SK-N-DZ (cell line): ENCODE results near the gene CHAD. TPM values are rescaled to one million over a fixed set of nuclear protein-coding genes. Genes with fewer than 3 reads are reported as not detected.

ENCODE experiments used
- DNase-seq: peaks from one replicate; pipeline ENCODE4 v3.0.0-alpha.2; 2015; ENCODE audit warnings: low spot score
- polyA plus RNA-seq, 2 experiments: library from polyadenylated mRNA; depleted of rRNA; stranded (reverse); fragments of >200 nt; gene quantifications; 2 replicates each; pipeline ENCODE4 v1.2.3, GENCODE V29; 2014

CHAD gene, protein sequence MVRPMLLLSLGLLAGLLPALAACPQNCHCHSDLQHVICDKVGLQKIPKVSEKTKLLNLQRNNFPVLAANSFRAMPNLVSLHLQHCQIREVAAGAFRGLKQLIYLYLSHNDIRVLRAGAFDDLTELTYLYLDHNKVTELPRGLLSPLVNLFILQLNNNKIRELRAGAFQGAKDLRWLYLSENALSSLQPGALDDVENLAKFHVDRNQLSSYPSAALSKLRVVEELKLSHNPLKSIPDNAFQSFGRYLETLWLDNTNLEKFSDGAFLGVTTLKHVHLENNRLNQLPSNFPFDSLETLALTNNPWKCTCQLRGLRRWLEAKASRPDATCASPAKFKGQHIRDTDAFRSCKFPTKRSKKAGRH
- polyA plus RNA-seq (2014; cell fraction: cytosol; rRNA removed): not detected in 2 replicates
- not detected in 2 replicates for polyA plus RNA-seq (2014; cell fraction: nucleus; rRNA removed)

DNA sequence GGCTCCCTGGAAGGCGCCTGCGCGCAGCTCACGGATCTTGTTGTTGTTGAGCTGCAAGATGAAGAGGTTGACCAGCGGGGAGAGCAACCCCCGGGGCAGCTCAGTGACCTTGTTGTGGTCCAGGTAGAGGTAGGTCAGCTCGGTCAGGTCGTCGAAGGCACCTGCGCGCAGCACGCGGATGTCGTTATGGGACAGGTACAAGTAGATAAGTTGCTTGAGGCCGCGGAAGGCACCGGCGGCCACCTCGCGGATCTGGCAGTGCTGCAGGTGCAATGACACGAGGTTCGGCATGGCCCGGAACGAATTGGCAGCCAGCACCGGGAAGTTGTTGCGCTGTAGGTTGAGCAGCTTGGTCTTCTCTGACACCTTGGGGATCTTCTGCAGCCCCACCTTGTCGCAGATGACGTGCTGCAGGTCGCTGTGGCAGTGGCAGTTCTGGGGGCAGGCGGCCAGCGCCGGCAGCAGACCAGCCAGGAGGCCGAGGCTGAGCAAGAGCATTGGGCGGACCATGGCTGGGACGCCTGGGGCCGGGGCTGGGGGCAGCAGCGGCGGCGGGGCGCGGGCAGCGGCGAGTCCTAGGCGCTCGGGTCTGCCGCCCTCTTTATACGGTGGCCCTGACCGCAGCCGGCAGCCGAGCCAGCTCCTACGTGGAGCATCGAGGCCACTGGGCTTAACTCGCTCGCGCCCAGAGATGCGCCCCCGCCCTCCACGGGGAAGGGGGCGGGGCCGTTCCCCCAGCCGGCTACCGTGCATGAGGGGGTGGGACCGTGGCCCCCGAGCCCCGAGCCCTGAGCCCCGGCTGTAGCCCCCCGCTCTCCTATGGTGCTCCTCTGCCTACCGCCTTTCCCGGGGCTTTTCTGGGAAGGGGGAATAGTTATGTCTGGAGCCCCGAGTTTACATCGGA lies at the start of gene CHAD:
Gene CHAD (minus strand): TSS at position 577 of the 904 bp plus-strand sequence. CDS start 67 bp downstream, at position 510.
- DNase-seq: no peak

DNA sequence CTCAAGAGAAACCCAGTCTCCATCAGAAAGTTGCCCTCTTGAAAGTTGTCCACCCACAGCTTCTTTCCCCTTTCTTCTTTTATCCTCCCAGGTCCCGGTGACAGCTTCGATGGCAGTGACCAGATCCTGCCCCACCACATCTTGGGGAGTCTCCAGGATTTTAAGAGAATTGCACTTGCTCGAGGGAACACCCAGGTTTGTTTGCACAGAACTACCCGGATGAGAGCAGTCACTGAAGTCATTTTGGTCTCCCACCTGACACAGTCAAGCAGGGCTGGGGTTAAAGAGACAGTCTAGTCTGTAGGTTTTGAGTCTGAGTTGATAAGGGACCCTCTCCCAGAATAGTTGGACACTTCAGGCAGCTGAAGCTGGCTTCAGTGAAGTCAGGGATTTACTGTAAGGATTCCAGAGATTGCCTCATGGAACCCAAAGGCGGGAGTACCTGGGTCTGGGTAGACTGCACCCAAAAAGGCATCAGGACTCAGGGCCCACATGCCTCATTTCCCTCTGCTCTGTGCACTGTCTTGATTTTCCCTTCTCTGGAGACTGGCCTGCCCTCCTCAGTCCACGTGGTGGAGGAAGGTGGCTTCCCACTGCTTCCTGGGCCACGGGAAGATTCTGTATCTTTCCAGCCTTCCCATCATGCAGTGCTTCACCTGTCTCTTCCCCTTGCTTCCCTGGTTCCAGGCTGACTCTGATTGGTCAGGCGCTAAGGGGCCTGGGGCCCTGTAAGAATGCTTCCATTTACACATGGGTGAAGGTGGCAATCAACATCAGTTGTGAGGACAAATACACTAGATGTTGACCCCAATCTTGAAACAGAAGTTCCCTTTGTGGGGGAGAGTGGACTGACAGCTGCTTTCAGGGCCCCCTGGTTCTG lies 49.1 kb upstream of the CHAD start:
- no peak for DNase-seq

DNA sequence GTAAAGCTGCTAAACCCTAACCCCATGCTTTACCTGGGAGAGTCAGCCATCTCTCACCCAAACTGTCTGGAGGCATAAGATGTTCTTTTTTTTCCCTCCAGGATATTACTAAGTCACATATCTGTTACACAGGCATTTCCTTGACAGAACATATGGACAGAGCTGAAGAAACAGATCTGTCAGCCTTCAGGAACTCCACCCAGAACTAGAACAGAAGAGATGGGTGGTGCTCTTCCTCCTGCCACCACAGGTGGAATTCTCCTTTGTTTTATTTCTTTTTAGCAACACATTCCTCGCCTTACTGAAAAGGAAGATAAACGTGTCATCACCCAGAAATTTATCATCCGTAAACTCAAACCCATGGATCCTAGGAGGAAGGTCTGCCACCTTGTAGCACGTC lies 48.3 kb upstream of the CHAD start:
- DNase-seq: no peak

DNA sequence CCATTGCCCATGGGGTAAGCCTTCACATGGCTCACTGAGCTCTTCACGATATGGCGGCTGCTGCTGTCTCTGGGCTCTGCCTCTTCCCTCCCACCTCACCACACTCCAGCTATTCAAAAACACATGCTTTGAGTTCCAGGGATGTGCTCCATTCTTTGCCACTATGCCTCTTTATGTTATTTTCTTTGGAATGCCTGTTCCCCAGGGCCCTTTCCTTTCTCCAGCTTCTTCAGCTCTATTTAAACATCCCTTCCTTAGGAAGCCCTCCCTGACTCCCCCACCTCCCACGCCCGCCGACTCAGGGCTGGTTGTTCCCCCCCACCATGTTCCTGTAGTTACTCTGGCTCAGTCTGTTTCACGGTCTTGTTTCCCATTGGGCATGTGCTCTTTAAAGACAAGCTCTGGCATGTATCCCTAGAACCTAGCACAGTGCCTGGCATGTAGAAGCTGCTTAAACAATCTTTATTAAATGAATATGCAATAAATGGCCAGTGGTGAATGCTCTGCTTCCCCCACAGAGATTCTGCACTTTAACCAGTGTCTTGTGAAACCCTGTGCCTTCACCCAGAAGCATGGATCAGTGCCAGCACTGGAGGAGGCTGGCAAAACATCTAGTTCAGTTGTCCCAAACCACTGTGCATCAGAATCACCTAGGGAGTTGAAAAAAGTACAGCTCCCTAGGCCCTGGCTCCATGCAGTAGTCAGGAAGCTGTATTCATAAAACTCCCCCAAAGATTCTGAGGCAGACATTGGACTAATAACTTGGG lies 46.4 kb upstream of the CHAD start:
- no peak for DNase-seq

DNA sequence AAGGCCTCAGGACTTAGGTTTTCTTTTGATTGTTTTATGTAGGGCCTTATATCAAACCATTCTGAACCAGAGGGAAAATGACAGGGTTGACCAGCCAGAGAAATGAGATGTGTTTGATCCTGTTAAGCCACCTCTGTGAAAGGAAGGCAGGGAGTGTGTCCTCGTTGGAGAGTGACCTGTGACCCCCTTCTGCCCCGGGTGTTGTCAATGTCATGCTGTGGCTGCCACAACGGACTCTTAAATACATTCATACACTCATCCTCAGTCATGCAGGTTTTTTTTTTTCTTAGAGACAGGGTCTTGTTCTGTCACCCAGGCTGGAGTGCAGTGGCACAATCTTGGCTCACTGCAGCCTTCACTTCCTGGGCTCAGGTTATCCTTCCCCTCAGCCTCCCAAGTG lies 45.7 kb upstream of the CHAD start:
- no peak for DNase-seq

DNA sequence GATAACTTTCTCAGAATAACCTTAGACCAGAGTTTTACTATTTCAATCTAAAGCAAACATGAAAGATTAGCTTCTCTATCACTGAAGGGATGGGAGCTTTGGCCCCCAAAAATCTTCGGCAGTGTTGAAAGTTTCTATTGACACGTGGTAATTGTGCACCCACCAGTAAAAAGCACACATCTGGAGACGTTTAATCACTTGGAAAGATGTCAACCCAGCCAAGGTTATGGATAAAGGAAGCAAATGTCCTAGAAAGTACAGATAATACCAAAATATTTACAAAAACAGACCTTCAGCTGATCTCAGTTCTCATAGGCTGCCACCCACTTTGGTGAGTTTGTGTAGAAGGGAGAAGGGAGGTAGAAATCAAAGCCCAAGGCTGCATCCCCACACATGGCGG lies 44.8 kb upstream of the CHAD start:
- no peak for DNase-seq

DNA sequence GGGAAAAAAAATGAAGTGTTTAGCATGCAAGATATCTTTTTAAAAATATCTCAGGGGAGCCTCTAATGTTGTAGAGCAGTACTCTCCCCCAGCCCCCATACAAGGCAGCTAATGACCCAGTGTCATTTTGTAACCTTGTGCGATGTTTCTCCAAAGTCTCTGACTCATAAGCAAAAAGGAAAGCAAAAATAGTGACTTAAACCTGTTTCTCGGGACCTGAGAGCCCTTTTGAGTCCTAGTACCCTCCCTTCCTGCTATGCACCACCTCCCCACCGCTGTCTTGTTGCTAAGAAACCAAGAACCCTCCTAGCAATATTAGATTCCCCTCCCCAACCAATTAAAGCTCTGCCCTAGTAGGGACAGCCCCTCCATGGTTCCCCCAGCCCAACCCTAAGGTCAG lies 42.4 kb upstream of the CHAD start:
- DNase-seq: no peak

DNA sequence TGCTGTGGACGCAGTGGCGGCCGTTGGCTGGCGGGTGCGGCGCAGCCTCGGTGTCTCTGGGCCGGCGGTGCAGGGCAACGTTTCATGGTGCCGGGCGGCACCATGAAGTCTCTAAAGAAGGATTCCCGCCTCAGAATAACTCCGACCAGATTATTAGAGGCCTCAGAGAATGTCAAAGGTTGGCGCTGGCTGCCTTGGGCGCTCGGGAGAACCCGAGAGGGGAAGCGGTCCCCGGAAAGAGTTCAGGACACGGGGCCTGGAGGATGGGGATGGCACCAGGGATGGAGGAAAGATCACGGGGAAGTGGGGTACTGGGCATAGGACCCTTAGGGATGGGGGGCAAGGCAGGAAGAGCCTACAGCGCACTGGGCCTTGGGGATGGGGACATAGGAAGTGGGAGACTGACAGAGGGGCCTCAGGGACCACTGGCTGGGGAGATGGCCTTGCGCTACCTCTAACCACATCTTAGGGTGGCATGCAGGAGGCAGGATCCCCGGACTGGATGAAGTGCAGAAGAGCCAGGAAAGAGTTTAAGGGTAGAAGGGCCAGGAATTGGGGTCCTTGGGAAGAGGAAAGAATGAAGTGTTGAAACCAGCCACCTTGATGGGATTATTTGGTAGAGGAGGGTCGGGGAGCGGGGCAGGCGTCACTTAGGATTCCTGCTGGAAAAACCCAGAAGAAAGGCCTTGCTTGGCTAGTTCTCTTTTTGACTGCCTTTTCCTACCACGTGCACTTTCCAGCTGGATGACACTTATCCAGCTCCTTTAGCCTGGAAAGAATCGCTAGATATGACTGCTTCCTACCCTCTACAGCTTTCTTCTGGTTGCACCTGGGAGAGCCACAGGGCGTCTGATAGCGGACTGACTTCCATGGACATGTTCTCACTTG lies 40.1 kb upstream of the CHAD start:
- DNase-seq: no peak

DNA sequence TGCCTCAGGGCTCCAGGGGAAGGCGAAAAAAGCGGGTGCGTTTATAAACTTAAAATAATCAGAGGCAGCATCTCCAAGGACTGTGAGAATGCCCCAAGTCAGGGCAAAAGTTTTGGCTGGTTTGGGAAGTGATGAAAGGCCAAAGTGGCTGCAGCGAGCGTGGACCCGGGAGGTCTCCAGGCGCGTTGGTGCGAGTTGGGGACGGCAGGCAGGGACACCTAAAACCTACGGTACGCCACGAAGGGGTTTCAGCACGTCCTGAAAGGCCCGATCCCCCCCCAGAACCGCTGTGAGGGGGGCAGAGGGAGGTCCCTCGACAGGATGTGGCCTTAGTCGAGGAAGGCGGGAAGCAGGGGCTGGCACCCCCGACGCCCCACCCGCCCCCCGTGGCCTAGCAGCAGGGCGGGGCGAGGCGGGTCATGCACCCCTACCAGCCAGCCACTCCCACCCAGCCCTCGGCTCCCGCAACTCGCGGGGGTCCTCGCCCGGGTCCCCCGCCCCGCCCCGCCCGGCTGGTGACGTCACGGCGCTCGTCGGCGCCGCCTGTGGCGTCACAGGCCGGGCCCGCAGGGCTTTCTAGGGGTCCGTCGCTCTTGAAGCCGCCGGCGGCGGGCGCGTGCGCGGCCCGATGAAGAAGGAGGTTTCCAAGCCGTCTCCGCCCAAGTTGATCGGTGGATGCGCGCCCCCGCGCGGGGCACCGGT lies 39.3 kb upstream of the CHAD start, which contains the start of gene MYCBPAP:
Gene MYCBPAP (plus strand): TSS at position 569 of the 702 bp plus-strand sequence. CDS start 236 bp downstream, outside the sequence.
- peak; percentile 64 for DNase-seq

DNA sequence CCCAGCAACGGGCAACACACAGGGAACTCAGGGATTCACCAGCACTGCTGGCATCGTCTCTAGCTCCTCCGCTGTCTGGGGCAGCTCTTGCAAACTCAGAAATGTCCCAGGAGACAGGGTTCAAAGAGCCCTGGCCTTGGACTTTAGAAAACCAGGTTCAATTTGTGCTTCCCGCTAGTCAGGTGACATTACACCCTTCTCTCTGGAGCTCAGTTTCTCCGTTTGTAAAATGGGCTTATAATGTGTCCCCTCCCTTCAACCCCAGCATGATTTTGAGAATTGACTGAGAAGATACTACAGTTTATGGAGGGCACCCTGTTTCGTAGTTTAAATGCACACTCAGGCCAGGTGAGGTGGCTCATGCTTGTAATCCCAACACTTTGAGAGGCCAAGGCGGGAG lies 37.6 kb upstream of the CHAD start:
- no peak for DNase-seq

DNA sequence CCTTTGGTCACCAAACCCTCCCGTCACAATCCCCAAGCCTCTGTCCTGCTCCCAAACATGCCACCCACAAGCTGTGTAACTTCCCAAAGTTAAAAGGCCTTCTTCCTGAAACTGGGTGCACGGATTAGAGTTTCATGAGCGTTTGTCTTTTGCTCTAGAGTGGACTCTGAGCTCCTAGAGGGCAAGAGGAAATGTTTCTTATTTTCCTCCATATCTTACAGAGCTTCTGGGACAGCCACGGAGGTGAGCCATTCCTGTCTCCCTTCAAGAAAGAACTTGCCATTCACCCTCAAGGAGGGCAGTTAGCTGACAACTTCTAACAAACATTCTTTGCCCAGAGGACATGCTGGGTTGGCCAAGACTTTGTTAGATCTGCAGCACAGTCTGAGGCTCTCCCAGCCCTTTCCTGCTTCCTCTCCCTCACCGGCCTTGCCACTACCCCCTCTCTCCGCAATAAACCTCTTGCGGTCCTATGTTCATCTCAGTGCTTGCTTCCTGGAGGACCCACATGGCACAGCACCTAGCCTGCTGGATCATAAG lies 37.0 kb upstream of the CHAD start:
- DNase-seq: no peak

DNA sequence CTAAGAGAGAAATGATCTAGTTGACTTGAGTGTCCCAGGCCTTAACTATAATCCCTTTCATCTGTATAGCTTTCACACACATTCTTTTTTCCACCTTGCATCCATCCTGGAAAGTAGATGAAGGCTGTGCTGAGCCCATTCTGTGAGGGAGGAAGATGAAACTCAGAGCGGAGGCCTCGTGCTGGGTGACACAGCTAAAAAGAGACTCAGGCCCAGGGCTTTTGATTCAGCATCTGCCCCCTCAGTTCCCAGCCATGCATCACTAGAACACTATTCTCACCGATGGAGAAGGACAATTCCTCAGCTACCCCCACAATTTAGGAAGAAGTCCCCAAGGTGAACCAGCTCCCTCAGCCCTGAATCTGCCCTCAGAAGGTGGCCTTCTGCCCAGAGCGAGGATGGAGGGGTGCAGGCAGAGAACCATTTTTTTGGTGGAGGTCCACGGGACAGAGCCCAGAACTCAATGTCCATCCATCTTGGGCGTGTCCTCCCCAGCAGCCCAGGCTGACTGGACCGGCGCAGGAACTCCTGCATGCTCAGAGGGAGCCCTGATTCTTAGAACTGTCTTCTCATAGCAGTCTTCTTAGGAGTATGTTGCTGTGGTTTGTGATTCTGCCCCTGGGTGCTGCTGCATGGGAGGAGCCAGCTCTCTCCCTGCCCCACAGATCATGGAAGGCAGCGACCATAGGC lies 33.8 kb upstream of the CHAD start:
- no peak for DNase-seq

DNA sequence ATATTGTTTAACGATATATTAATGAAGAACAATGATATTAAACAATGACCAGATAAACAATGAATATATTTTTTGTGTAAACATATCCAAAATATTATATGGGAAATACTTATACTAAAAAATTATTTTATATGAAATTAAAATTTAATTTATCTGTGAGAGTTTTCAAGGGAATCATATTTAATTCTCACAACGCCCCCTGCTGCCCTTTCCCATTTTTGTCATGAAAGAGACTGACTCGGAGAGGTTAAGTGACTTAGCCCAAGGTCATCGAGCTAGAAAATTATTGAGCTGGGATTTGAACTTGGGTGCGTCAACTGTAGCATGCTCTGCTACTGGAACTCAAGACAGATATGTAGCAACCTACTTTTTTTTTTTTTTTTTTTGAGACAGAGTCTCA lies 32.4 kb upstream of the CHAD start:
- DNase-seq: no peak

DNA sequence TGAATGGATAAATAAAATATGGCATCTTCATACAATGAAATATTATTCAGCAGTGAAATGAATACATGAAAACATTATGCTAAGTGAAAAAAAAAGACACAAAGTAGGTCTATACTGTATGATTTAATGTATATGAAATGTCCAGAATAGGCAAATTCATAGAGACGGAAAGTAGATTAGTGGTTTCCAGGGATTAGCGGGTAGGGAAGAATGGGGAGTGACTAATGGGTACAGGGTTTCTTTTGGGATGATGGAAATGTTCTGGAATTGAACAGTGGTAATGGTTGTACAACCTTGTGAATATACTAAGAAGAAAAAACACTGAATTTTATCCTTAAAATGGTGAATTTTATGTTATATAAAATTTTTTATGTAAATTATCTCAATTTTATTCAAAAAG lies 31.0 kb upstream of the CHAD start:
- no peak for DNase-seq

DNA sequence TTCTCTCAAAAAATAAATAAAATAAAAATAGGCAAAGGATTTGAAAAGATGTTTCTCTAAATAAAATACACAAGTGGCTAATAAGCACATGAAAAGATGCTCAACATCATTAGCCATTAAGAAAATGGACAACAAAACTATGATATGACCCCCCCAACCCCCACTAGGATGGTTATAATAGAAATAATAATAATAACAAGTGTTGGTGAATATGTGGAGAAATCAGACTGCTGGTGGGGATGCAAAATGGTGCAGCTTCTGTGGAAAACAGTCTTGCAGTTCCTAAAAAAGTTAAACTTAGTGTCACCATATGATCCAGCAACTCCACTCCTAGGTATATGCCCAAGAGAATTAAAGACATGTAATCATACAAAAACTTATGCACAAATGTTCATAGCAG lies 30.6 kb upstream of the CHAD start:
- DNase-seq: no peak

DNA sequence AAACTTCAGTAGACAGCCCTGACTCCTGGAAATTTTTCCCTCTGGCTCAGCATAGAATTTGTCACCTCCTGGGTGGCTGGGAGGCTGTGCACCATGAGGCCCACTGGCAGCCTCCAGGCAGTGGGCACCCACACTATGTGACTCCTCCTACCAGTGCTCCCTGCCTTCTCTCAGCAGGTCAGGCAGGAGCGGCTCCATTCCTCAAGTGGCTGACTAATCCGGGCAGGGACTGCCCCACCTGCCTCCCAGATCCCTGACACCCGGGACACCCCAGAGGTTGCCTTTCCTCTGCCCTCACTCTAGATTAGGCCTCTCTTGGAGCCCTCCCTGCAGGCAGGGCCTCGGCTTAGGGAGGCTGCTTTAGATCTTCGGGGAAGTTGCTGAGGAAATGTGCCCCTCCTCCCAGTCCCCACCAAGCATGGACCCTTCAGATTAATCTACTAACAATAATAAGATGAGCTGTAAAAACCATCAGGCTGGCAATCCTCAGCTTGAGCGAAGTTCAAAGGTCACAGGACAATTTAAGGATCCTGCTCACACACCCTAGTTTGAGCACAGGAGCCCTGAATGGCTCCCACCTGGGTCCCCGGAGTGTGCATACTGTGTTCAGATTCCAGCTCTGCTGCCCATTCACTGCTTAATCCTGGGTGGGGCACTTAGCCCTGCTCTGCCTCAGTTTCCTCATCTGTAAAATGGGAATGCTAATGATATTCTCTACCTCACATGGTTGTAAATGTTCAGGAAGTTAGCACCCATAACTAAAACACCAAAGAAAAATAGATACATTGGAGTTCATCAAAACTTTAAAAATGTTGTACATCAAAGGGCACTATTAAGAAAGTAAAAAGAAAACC lies 29.6 kb upstream of the CHAD start:
- DNase-seq: no peak

DNA sequence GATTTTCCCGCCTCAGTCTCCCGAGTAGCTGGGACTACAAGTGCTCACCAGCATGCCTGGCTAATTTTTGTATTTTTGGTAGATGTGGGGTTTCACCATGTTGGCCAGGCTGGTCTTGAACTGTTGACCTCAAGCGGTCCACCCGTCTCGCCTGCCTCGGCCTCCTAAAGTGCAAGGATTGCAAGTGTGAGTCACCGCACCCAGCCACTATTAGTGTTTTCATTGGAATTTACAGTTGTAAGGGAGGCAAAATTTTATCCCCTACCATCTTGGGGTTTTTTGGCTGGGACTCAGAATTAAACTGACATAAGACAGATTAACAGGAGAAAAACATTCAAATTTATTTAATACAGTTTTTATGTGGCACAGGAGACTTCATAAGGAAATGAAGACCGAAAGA lies 27.2 kb upstream of the CHAD start:
- DNase-seq: no peak
